Measurements from ENCODE around the gene TDP2.
A peak's percentile ranks its signal among the peaks of the same experiment; 100 is the strongest.
"Not testable (repeated sequence)": the region's sequence is repeated elsewhere in the genome, so short reads cannot be mapped to it uniquely, and the experiment has no call there.

The TDP2 gene

GRCh38 chr6:24678792-24679352, 12.2 kb upstream of the TDP2 start:
- not testable (repeated sequence) for DNase-seq

- DNase-seq, result peak; percentile 29
These were observed 6.9 kb upstream of the TDP2 start for GRCh38 chr6:24673625-24674024.

GRCh38 chr6:24672620-24673182, 6.0 kb upstream of the TDP2 start:
- no peak for DNase-seq

GRCh38 chr6:24671077-24671476, 4.4 kb upstream of the TDP2 start:
- not testable (repeated sequence) for DNase-seq

GRCh38 chr6:24670492-24670891, 3.8 kb upstream of the TDP2 start:
- not testable (repeated sequence) for DNase-seq

- no peak for DNase-seq
These were observed 2.3 kb upstream of the TDP2 start for GRCh38 chr6:24668997-24669361.

GRCh38 chr6:24668066-24668996, 1.6 kb upstream of the TDP2 start:
- DNase-seq, result peak; percentile 22

- DNase-seq, result peak; percentile 66
These were observed 692 bp upstream of the TDP2 start for GRCh38 chr6:24667378-24667803.

- peak; percentile 53 for DNase-seq
These were observed 530 bp downstream of the TDP2 start for GRCh38 chr6:24666097-24666640.

GRCh38 chr6:24664046-24664987, 2.4 kb downstream of the TDP2 start:
- no peak for DNase-seq

- DNase-seq, result no peak
These were observed 3.5 kb downstream of the TDP2 start for GRCh38 chr6:24663189-24663588.

GRCh38 chr6:24662236-24662635, 4.5 kb downstream of the TDP2 start:
- DNase-seq, result no peak

GRCh38 chr6:24661759-24662158, 4.9 kb downstream of the TDP2 start:
- not testable (repeated sequence) for DNase-seq

GRCh38 chr6:24660105-24660504, 6.6 kb downstream of the TDP2 start:
- no peak for DNase-seq

GRCh38 chr6:24659561-24659960, 7.1 kb downstream of the TDP2 start:
- no peak for DNase-seq

GRCh38 chr6:24658573-24659560, 7.8 kb downstream of the TDP2 start:
- DNase-seq, result no peak

- DNase-seq, result no peak
These were observed 11.5 kb downstream of the TDP2 start for GRCh38 chr6:24655215-24655614.

- DNase-seq, result no peak
These were observed 16.3 kb downstream of the TDP2 start for GRCh38 chr6:24650365-24650764.

GRCh38 chr6:24649691-24650090, 17.0 kb downstream of the TDP2 start:
- DNase-seq, result no peak

GRCh38 chr6:24648276-24648675, 18.4 kb downstream of the TDP2 start:
- DNase-seq, result no peak

- DNase-seq, result no peak
These were observed 19.9 kb downstream of the TDP2 start for GRCh38 chr6:24646771-24647170.

All from hematopoietic multipotent progenitor cell treated with erythropoietin and hydrocortisone succinate and interleukin-3 and kit ligand, for 6 days (in vitro differentiated cells).